Caki2 (cell line): ENCODE measurements around the gene MYLK2. TPM values are rescaled to one million over a fixed set of nuclear protein-coding genes. Genes with fewer than 3 reads are reported as not detected.

Experiments
- DNase-seq: peaks from one replicate; pipeline ENCODE4 v3.0.0-alpha.2; 2015; ENCODE audit warnings: low read depth
- in situ Hi-C: cut with HindIII; loops from 2 replicates; pipeline ENCODE4 v1.10.0; 2016; ENCODE audit warnings: low sequenced_read_pairs, low pct_unique_long_range_greater_than_20kb, mixed read lengths
- total RNA-seq: library from RNA; depleted of rRNA; stranded (reverse); fragments of >200 nt; shearing (Covaris generic); gene quantifications from 2 replicates; pipeline ENCODE4 v1.2.3, GENCODE V29; 2014; ENCODE audit warnings: low replicate concordance; rRNA removed

Gene MYLK2
- not detected in 2 replicates for total RNA-seq

GRCh38 chr20:31819083-31819784, at the start of gene MYLK2:
MYLK2 (plus strand) TSS chr20:31819356; CDS start chr20:31819581, 225 bp downstream.
- no peak for DNase-seq

GRCh38 chr20:31769681-31770080, 49.5 kb upstream of the MYLK2 start:
- in situ Hi-C loops = no loop called here
- no peak for DNase-seq

More at GRCh38 chr20:31819083-31819784, at the start of gene MYLK2:
- in situ Hi-C loops = no loop called here

DNA sequence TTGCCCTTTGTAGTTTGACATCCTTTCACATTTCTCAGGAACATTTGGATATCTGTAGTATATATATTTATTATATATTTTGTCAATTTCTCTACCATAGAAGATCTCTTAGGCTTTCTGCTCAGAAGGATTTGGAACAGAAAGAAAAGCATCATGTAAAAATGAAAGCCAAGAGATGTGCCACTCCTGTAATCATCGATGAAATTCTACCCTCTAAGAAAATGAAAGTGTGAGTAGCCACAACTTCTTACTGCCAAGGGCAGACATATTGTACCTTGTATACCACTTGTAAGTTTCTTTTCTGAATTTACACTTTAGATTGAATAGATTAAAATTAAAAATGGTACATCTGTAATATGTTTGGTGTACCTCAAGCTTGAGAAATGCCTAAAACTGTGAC, 48.9 kb upstream of the MYLK2 start:
- DNase-seq = no peak
- in situ Hi-C loops = no loop called here

GRCh38 chr20:31774408-31774807, 44.7 kb upstream of the MYLK2 start:
- DNase-seq = no peak
- in situ Hi-C loops = no loop called here

DNA sequence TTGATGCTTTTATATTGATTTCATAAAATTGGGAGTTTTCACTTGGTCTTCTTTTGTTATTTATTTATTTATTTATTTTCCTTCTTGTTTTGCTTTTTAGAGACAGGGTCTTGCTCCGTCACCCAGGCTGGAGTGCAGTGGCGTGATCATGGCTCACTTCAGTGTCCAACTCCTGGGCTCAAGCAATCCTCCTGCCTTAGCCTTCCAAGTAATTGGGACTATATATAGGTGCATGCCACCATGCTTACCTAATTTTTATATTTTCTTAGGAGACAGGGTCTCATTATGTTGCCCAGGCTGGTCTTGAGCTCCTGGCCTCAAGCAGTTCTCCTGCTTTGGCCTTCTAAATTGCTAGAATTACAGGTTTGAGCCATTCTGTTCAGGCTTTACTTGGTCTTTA, 38.3 kb upstream of the MYLK2 start:
- DNase-seq = no peak
- in situ Hi-C loops = no loop called here

DNA sequence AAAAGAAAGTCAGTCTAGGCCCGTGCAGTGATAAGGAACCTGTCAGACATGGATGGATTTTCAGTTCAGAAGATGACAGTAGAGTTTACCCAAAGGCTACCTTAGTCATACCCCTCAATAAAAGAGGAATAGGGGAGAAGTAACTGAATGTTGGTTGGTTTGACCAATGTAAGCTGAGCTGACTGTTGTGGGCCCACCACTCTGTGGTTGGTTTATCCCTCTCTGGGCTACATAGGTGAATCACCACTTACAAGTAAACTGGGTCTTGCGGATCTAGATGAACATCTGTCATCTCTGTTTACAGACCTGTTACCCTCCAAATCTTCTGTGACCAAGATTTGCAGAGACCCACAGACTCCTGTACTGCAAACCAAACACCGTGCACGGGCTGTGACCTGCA, 37.2 kb upstream of the MYLK2 start:
- DNase-seq = no peak
- in situ Hi-C loops = no loop called here

- in situ Hi-C loops = no loop called here
- DNase-seq = no peak
Measured at GRCh38 chr20:31784354-31785044, 34.7 kb upstream of the MYLK2 start.

DNA sequence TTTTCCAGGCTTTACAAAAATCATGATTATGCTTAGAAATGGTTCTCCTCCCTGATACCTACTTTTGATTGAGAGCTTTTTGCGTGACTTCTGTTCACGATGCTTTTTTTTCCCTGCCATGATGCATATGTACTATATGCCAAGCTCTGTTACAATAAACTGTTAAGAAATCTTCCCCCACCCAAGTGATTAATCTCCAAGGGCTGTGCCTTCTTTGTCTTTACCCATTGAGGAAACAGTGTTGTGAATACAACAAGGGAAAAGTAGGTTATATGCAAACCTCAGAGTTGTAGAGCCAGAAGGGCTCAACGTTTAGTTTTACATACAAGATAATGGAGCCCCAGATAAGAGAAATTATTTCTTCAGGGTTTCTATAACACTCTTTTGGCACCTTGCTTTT, 34.1 kb upstream of the MYLK2 start:
- in situ Hi-C loops = no loop called here
- no peak for DNase-seq

GRCh38 chr20:31788578-31788977, 30.6 kb upstream of the MYLK2 start:
- in situ Hi-C loops = no loop called here
- no peak for DNase-seq

DNA sequence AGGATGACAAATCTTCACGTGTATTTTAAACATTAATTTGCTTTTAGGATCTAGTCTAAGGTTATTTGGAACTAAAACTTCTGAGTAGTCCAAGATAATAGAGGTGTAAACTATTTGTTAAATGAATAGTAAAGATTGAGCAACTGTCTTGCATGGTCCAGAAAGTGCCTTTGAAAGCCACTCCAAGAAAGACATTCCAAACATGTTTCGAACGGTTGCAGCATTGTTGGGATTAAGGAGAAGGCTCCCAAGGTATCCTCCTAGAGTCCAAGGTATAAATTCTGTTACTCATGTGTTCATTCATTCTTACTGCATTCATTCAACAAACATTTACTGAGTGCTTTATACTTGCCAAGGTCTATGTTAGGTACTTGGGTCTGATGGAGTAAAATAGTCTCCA, 28.8 kb upstream of the MYLK2 start:
- DNase-seq = no peak
- in situ Hi-C loops = no loop called here

DNA sequence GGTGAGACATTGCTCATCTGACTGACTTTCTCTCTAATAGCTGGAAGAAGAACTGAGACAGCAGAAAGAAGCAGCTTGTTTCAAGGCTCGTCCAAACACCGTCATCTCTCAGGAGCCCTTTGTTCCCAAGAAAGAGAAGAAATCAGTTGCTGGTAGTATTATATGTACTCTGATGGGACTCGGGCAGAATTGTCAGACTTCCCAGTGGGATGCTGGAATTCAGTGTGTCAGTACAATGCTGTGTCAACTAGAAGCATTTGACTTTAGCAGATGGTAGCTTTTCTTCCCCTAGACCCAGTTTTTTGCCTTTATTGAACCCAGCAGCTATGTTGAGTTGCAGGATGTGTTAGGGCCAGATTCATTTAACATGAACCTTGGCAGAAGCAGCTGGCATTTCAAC, 21.8 kb upstream of the MYLK2 start:
- no peak for DNase-seq
- in situ Hi-C loops = no loop called here

- in situ Hi-C loops = no loop called here
- DNase-seq = no peak
Measured at GRCh38 chr20:31801508-31801907, 17.6 kb upstream of the MYLK2 start.

DNA sequence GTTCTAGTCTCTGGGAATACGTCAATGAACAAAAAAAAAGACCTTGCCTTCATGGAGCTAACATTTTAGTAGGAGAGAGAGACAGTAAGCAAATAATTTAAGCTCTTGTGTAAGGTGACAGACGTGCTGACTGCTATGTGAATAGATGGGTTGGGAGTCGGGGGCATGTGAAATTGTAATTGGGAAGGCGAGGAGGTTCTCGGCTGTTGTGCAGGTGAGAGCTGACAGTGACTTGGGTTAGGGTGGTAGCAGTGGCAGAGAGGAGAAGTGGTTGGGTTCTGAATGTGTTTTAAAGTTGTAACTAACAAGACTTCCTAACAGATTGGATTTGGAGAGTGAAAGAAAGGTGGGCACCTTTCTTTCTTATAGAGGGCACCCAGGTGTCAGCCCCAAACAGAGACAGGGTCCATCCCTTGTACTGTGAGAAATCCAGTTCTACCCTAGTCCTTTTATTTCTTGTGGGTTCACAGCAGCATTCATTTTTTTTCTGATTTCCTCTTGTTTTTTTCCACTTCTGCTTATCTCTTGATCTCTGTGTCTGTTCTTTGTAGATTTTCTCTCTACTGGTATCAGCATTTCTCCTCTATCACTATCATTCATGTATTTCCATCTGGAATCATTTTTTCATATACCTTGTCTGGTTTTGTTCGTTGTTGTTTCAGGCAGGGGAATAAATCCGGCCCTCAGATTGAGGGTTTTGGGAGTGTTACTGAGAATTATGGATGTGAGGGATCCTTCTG, 15.4 kb upstream of the MYLK2 start:
- in situ Hi-C loops = no loop called here

DNA sequence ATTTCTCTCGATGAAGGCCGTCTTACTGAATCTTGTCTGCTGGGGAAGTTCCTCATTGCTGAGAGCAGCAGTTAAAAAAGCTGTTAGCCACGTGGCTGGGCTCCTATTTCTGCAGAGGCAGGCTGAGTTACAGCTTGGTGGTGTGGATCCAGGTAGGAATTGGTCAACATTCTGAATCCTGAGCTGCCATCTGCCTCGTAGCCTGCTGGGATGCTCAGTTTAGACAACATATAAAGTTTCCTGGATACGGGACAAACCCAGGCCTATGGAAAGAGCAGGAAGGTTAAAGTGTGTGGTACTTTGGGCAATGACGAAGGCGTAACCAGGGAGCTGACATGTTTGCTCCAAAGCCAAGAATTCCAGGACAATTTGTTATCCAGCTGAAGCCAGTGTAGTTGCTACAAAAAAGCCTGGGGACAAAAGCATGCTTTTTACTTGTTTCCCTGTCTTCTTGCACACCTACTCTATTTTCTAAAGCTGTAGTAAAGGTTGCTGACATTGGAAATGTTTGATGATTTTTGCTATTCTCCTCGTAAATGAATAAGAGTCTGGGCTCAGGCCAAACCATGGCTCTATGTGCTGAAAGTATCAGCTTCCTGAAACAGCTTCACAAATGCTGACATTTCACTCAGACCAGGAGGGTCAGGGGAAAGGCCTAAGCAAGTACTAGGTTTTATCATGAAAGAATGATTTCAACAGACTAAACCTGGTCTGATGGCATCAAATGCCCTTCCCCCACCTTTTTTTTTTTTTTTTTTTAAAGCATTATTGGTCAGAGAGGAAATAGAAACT, 12.4 kb upstream of the MYLK2 start:
- in situ Hi-C loops = no loop called here
- no peak for DNase-seq

More for the DNA sequence above, 15.4 kb upstream of the MYLK2 start:
- DNase-seq = no peak

DNA sequence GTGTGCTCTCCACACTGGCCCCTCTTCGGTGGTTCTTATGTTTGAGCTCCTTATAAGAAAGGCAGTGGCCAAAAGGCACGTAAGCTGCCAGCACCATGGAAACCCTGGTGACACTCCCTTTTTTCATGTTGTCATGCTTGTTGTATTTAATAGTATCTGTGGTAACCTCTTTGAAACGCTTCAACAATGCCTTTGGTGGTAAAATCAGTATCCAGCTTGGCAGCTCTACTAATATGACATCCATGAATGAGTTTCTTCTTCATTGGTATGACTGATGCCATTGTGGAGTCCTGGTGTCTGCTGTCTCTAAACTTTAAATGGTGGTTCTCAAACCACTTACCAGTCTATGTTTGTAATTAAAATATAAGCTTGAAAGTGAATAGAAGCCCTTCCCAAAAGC, 10.7 kb upstream of the MYLK2 start:
- in situ Hi-C loops = no loop called here
- DNase-seq = peak; percentile 27

DNA sequence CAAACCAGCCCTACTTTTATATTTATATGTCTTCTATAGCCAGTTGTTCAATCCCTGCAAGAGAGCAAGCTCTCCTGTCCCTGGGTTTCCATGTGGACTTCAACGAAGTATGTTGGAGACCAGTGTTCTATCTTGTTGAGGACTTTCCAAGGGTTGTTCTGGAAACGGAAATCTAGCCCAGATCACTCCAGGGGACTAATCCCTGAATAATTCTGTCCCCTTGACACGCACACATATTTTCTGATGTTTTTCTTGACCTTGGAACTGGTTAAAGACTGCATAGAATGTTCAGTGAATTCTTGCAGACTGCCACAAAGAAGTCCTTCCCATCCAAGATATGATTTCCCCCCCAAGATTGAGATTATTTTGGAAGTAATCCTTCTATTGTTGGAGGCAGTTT, 9.5 kb upstream of the MYLK2 start:
- DNase-seq = no peak
- in situ Hi-C loops = no loop called here

DNA sequence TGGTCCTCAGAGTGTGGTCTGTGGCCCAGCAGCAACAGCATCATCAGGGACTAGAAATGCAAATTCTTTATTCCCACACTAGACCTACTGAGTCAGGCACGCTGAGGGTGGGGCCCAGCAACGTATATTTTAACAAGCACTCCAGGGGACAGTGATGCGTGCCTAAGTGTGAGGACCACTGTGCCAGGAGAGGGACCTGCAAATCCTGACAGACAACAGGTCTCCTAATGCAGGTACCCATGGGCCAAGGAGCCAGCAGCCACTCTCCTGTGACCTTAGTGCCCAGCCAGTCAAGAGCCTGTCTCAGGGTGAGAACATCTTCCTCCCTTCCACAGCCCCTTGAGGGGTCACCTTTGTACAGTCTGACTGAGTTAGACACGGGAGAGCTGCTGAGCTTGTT, 8.0 kb upstream of the MYLK2 start:
- DNase-seq = no peak
- in situ Hi-C loops = no loop called here
